HG03135 (cell line): ENCODE measurements around the gene WWOX.
"Not testable (repeated sequence)": the region's sequence is repeated elsewhere in the genome, so short reads cannot be mapped to it uniquely, and the experiment has no call there.

Source experiments
- ATAC-seq: cut with Tn5 transposase; IDR thresholded peaks from one replicate; pipeline ENCODE4 v1.9.1; 2021; ENCODE audit warnings: mild to moderate bottlenecking, moderate library complexity; ENCODE audit not compliant: unreplicated experiment

WWOX gene

GRCh38 chr16:78592111-78592510 is 492.7 kb downstream of the WWOX start:
- no peak for ATAC-seq

DNA sequence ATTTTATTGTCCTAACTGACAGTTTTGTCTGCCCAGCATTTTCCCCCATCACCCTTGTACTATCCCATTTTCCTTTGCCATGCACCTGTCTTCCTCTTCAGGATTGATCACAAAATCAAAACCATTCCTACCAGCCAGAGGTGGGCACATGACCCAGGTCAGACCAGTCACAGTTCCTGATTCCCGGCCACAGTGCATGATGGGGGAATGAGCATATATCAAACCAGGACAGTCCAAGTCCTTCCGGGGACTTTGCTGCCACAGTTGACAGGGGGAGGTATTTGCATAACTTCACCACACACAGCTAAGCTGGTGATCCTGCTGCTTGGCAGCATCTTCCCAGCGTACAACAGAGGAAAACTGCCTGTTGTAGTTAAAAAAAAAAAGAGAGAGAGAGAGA is 493.9 kb downstream of the WWOX start:
- ATAC-seq = no peak

- no peak for ATAC-seq
Measured at GRCh38 chr16:78594191-78594590, 494.7 kb downstream of the WWOX start.

DNA sequence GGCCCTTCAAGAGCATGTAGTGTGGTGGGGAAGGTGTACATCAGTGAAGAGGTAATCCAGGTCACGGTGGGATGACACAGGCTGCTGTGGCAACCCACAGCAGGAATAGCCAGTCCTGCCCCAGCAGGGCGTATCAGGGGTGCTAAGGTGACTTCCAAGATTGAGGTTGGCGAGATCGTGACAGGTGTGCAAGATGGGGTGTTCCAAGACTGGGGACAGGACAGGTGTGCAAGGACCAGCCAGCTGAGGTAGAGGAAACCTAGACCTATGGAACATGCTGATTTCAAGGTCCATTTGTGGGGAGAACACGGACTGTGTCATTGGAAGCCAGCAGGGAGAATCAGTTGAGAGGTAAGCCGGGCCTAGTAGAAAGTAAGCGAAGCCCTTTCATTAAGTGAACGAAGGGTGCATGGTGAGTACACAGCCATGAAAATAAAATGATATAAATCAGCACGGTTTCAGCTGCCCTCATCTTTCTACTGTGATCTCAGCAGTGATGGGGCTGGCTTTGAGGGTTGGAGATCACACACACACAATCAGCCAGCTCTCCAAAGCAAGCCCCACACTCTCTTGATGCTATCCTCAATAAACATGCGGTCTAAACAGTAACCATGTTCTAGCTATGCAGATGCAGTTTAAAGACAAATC is 497.0 kb downstream of the WWOX start:
- ATAC-seq = no peak

DNA sequence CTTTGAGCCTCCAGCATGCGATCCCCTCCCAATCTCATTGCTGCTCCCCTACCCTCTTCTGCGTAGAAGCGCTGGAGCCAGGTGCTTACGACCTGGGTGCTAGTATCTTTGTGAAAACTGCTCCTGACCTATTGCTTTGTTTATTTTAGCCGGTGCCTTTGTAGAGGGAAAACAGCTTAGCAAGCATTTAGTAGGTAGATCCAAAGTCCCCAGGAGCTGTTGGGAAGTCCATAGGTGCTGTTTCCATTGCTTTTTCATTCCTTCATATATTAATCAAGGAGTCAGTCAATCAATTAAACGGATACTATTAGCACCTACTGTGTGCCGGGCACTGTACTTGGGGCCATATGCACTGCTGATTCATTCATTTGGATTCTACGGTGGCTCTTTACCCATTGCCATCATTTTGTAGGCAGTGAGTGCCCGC is 497.6 kb downstream of the WWOX start:
- ATAC-seq = no peak

DNA sequence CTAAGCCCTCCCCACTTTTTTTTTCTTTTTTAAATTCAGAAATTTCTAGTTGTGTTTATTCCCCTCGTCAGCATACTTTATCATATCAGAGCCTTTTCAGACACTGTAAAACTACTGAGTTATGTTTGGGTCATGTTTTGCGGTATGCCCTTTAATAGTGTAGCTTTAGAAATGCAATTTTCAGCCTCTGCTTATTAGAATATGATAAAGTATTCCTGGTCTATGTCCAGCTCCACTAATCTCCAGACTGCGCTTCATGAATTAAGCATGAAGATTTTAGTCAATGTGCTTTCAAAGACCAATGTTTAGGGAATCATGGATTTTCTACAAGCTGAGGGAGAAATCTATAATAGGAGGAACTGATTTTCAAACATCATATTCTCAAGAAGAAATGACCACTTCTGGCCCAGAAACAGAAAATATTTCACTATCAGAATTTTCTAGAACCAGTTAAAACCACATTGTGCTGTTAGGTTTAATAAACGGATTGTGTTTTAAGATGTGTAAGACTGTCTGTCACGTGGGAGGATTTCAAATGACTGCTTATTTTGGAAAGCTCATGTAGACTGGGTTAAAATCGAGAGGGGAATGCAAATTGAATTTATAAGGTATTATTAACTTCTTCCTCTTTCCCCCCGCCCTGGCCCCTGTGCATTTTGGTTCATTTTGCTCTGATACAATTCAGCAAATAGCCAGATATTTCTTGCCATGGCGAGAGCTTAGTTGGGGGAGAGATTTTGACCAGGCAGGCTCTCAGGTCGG is 498.5 kb downstream of the WWOX start:
- ATAC-seq = no peak

- no peak for ATAC-seq
Measured at GRCh38 chr16:78599271-78599670, 499.8 kb downstream of the WWOX start.

- not testable (repeated sequence) for ATAC-seq
Measured at GRCh38 chr16:78604423-78605062, 505.1 kb downstream of the WWOX start.

- no peak for ATAC-seq
Measured at GRCh38 chr16:78605548-78606101, 506.2 kb downstream of the WWOX start.

DNA sequence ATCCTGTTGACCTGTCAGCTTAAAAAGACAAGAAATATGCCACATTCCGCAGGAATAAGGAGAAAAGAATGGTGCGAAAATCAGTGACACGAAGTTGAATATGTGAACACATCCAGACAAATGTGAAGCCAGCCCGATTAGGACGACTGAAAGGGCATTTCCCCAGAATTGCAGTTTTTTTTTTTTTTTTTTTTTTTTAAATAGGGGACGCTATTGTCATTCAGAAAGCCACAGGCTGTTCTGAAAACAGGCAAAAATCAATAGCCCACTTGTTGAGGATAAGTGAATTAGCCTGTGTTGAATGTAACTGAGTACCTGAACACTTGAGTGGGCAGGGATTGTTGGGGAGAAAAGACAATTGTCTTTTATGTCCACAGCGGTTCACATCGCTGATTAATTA is 507.1 kb downstream of the WWOX start:
- no peak for ATAC-seq

DNA sequence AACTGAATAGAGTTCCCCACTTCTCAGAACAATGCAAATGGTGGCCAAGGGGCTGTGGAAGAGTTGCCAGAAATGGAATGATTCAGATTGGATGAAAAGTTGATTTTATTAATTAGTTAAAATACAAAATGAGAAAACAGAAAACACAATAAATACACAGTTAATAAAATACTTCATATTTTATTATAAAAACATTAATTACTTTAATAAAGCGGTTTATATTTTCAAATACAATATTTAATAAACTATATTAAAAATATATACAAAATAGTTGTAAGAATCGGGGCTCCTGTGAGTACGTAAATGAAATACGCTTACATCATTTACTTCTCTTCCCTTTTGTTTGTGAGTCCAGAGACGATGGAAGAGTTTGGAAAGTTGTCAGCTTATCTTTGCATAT is 507.6 kb downstream of the WWOX start:
- no peak for ATAC-seq

DNA sequence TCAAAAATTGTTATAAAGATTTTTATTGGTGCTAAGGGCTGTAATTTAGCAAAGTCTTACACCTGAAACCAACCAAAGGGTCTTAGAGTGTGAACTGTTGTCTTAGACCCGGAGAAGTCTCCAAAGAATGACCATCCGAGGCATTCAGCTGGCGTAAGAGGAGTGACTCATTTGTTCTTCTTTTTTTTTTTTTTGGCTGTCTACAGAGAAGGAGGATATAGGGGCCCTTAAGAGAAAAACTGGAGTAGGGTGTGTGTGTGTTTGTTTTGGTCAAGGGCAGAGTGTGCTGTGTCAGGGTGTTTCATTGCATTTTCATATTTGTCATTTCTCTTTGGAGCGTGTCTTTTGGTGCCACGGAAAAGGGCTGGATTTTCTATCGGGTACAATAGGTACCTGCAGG is 508.0 kb downstream of the WWOX start:
- ATAC-seq = no peak

DNA sequence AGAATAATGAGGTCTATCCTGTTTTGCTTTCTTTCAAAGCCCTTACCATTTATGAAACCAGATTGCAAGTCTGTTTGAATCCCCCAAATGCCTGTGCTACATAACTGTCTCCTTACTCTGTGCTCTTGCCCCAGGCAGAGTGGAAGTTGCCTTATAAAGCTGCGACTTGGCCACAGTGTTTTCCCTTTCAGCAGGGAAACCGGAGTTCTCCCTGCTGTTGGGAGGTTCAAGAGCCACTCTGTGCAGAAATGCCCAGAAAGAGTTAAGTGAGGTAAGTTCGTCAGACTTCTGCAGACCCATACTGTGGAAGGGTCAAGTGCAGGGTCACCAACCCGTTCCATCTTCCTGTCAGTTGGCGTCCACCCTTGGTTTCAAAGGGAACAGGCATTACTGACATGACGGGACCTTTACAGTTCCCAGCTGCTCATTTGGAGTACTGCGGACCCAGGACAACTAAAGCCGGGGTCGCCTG is 508.9 kb downstream of the WWOX start:
- ATAC-seq = no peak

DNA sequence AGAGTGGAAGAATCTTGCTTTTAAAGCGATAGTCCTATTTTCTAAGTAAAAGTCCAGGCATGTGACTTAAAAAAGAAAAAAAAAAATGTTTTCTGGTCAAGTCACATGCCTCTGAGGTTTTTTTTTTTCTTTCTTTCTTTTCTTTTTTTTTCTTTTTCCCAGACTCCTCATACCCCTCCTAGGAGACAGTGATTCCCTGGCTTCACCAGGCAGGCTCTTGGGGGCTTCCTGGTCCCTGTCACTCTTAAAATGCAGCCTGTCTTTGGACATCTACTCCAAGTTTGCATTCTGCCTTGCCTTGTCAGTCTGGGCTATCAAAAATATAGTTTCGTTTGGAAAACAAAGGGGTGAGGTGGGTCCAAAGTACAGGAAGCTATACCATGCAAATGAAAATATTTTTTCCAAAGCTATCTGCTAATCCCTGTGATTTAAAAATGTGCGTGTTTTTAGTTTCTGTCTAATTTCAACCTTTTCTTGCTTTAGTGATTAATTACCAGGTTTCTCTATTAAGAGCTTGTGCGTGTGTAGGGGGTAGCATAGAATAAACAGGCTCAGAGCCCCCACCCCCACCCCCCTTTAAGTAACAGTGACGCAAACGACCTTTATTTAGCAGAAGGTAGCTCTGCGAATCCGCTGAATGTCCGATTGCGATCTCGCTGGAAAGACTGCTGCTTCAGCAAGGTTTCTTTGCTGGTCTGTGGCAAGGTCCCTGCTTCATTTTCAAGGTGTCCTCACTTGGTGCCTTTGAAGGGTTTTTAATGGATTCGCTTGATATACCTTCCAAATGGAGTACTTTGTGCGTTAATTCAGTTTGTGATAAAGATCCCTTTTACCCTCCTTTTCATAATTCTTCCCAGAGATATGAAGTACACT is 510.2 kb downstream of the WWOX start:
- no peak for ATAC-seq

DNA sequence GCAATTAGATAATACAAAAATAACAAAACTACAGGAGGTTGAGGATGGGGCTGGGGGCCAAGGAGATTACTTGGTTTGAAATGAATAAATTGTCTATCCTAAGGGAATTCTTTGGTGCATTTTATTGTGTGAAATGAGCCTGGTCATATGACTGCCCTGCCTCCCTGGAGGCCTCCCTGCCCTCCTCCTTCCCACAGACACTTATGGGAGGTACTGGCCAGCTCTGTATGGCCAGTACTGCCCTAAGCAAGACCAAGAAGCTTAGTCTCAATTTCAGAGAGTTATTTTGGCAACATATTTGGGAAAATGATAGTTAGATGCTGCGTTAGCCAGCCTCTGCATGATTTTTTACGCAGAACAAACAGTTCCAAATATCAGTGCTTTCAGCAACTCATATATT is 511.9 kb downstream of the WWOX start:
- no peak for ATAC-seq

- no peak for ATAC-seq
Measured at GRCh38 chr16:78619811-78620210, 520.4 kb downstream of the WWOX start.

DNA sequence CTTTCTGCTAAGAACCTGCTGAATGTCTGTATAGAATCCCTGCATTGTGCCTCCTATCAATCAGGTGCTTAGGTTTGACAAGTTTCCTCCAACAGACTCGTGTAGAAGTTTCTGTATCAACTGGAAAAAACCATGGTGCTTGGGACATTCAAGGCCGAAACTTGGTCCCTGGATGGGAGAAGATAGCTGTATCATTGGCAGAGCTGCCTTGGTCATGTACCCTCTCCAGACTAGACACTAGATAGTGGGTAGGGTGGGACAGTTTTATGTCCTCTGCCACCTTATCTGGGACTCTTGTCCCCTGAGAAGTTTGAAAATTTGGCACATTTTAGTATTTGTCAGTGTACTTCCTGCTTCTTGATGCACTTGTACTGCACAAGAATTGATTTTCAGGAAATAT is 520.8 kb downstream of the WWOX start:
- no peak for ATAC-seq

- no peak for ATAC-seq
Measured at GRCh38 chr16:78623796-78624195, 524.3 kb downstream of the WWOX start.

GRCh38 chr16:78624366-78624765 is 524.9 kb downstream of the WWOX start:
- no peak for ATAC-seq

- ATAC-seq = no peak
Measured at GRCh38 chr16:78628461-78629045, 529.1 kb downstream of the WWOX start.
